Urothelium cell line (cell line): ENCODE results near the gene TMA7.

Experiments used
- DNase-seq: peaks from one replicate; pipeline ENCODE4 v3.0.0; 2011; ENCODE audit warnings: low spot score, mixed read lengths
- FAIRE-seq: peaks from 2 replicates; lab custom pipeline; 2011; peaks lifted over from hg19 to GRCh38; lab: Jason Lieb, UNC

Gene TMA7

DNA sequence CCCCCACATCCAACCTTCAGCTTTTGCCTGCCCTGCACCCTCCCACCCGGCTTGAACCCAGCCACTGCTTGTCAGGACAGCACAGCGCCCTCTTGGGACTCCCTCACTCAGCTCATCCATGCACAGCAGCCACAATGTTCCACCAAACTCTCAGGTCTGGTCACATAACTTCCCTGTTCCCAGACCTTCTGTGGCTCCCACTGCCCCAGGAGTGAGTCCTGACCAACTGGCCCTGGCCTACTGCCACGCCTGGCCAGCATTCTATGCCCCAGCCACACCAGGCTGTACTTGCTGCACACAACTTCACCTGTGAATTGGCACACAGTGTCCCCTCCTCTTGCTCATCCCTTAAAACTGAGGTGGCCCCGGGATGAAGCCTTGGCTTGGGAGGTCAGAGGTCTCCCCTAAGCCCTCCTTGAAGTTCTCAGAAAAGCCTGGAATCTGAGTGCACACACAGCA, 31.2 kb upstream of the TMA7 start:
- FAIRE-seq: no peak
- DNase-seq: no peak

DNA sequence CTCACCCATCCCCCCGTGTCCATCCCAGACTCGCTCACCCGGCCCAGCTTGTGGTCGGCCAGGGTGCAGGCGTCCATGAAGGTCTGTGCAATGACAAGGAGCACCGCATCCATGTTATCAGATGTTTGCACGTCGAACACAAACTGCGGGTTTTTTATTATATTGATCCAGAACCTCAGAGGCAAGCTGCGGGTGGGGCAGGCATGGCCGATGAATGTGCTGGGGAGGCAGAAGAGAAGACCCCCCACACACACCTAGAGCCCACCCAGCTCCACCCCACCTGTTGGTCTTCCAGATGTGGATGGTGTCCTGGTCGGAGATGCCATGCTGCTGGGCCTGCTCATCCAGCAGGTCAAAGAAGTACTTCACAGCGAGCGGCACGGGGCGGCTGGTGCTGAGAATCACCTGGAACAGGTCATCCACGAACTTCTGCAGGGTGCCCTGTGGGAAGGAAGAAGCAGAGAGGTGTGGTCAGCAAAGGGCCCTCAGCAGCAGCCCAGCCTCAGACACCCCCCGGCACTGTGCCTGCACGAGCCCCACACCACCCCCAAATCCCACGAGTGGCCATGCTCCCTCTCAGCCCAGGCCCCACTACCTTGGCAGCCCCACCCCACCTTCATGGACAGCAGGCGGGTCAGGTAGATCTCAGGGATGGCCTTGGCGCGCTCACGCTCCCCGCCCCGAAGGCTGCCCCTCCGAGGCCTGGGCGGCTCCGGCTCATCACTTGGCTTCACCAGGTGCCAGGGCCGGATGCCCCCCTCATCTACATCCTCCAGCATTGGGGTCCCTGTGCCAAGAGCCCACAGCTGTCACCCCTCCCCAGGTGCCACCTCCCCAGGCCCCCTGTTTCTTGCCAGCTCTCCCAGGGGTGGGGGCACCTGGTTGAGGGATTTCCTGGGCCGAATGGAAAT, 30.5 kb upstream of the TMA7 start:
- DNase-seq: no peak
- FAIRE-seq: no peak

DNA sequence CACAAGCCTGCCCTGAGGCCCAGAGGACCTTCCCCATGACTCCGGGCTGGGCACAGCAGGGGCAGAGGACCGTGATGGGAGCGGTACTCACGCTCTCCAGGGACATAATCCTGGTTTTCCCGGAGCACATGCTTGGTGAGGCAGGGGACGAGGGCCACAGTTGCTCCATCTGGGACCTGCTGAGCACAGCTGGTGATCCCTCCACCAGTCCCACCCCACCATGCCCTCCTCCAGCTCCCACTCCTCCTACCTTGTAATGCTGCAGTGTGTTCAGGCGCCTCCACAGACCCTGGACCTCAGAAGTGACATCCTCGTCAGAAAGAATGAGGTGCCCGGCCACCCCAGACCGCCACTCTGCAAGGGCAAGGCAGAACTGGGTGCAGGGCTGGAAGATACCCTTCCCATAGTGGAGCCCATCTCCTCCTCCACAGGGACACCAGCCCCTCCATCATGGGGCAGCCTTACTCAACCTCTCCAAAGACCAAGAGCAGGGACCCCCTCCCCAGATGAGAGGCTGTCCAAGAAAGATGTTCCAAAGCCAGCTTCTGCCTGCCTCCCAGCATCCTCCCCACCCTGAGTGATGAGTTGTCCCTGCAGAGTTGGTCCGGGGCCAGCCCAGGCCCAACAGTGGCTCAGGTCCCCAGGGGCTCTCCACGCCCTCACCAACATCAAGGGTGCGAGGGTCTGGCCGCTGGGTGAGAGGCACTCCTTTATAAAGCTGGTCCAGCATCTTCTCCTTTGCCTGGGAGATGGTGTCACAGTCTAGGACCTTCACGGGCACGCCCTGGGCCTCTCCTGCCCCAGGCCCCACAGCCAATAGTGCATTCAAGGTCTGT, 29.6 kb upstream of the TMA7 start:
- DNase-seq (no peak), FAIRE-seq (no peak)

DNA sequence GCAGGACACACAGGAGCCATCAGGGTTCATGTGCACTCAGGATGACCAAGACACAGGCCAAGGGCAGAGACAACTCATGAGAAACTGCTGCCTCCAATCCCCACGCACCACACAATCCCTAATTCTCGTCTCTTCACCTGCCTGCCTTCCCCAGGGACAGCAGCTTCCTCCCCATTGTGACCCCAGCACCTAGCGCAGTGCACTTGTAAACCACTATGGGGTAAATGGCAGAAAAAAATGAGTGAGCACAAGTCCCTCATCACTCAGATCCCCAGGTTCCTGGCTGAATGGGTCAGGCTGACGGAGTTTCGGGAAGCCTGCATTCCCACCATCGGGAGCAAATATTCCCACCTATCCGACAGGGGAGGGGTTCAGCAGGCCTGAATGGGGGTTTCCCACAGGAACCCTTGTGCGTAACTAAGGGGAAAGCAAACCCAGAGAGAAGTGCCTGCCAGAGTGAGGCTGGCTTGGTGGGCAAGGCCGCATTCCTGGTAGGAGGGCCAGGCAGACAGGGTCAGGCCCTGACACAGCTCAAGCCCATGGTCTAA, 28.9 kb upstream of the TMA7 start:
- DNase-seq (no peak), FAIRE-seq (no peak)

DNA sequence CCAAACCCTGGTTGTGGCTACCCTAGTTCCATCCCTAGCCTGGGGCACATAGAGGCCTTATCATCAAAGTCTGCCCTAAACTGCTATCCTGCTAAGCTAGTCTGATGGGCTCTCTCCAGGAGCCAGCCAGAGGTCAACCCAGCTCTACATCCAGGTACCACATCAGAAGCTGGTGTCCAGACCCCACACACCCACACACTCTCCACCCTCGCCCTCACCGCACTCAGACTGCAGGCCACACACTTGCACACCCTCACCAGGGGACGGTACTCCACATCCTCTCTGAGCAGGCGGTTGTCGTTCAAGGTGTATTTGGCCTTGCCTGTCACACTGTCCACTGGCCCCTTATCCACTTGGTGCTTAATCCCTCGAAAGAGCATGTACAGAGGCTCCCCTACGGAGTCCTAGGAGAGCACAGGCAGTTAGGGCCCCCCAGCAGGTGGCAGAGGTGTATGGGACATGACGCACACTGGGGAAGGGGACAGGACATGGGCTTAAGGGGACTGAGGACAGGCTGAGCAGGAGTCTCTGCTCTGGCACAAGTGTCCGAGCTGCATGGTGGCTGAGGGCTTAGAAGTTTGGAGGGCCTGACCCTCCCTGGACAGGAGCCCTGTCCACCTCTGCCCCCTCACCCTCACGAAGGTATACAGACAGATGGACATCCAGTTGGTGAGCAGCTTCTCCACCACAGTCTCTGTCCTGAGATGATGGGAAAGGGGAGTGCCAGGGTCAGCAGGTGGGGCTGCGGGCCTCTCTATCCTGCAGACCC, 28.3 kb upstream of the TMA7 start:
- no peak for FAIRE-seq

DNA sequence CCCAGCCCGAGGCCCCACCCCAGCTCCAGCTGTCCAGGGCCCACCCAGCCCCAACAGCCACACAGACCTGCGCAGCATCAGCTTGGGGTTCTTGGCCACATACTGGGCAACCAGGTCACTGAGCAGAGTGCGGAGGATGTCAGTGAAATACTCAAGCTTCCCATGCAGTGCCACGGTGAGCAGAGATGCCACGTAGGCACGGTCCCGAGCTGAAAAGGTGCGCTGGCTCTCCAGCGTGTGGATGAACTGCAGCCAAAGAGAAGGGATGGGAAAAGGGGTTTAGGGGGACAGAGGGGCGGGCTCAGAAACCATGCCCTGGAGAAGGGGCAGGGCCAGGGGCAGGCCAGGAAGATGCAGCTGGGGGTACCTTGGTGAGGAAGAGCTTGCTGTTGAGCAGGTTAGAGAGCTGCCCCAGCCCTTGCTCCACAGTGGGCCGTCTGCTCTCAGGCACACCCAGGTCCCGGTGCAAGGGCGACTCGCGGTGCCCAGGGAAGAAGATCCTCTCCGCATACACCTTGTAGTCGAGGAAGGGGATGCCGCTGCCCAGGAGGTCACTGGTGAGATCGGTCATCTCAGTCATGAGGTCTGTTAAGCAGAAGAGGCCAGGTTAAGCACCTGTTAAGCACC, 27.6 kb upstream of the TMA7 start:
- no peak for FAIRE-seq
- DNase-seq: no peak

More for the DNA sequence above, 28.3 kb upstream of the TMA7 start:
- DNase-seq: no peak

DNA sequence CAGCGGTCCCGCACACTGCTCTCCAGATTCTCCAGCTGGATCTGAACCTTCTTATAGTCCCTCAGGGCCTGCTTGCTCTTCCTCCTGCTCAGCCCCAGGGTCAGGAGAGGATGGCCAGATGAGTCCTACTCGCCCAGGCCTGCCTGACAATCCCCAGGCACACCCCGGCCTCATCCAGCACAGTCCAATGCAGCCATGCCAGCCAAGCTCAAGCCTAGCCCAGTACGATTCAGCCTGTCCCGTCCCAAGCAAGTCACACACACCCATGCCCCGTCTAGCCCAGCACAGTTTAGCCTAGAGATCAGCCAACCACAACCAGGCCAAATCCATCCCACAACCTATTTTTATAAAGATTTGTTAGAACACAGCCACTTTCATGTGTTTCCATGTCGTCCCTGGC, 27.0 kb upstream of the TMA7 start:
- FAIRE-seq (peak; percentile 58), DNase-seq (no peak)

DNA sequence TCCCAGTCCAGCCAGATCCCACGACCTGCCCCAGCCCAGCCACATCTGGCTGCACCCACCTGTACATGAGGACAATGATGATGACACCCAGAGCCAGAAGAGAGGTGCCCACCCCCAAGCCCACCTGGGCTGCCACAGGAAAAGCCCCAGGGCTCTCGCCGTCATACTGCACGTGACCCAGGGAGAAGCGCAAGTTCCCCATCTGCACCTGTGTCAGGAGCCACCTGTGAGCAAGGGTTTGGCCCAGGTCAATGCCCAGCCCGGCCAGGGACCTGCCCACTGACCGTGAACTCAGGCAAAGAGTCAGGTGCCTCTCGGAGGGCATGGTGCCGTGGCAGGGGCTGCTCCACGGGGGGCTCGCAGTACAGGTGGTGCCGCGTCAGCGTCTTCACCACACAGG, 26.4 kb upstream of the TMA7 start:
- FAIRE-seq (no peak), DNase-seq (no peak)

DNA sequence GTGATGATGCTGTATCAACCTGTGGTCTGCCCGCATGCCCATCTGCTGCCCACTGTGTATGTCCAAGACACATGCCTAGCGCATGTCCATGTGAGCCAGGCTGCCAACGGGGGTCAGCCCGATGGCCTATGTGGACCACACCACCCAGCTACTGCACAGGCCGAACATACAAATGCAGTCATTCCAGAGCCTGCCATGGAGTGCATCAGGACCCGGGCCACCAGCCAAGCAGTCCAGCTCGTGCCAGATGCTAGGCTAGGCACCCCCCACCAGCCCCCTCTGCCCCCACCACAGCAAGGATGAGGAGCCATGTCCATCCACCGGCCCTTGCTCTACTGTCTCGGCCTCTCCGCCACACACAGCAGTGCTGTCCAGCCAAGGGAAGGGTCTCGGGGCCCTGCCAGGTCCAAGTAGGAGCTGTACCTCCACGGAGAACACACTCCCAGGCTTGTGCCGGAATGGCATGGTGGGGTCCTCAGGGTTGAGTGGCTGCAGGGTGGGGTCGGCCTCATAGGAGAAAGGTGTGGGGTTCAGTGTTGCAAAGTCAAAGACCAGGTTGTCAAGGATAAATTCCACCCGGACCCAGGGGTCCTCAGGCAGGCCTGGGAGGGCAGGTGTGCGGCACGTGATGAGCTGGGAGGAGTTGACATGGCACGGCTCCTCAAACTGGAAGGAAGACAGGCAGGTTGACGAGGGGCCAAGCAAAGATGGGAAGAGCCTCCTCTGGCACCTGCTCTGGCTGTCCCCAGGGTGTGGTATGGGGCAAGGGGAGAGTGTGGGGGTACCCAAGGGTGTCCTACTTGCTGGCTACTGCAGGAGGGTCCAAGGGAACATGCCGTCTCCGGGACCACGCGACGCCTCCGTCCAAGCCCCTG, 25.4 kb upstream of the TMA7 start:
- FAIRE-seq: no peak
- DNase-seq: no peak

DNA sequence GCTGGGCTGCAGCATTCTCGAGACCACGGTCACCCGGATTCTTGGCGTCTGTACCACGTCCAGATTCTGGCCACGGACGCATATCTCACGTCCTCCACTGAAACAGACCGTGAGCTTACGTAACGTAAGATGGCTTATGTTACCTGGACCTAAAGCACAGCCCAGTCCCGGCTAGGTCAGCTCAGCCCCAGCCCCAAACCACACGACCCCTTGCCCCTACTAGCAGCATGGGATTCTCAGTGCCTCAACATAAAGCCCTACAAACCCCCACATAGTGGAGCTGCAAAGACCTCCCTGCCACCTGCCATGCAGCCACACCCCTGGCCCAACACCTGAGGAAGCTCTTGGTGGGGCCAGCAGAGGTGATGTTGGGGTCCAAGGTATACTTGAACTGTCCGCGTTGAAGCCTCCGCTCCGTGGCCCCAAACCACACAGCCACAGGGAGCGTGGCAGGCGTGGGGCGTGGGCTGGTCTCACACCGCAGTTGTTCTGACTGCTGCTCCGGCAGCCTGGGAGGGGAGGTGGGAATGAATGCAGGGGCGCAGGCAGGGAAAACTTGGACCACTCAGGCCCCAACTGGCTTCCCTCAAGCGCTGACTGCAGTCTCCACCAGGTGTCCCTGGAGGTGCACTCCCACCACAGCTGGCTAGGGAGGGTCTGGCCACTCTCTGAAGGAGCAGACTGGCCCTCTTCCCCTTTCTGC, 24.7 kb upstream of the TMA7 start:
- DNase-seq (no peak), FAIRE-seq (no peak)

DNA sequence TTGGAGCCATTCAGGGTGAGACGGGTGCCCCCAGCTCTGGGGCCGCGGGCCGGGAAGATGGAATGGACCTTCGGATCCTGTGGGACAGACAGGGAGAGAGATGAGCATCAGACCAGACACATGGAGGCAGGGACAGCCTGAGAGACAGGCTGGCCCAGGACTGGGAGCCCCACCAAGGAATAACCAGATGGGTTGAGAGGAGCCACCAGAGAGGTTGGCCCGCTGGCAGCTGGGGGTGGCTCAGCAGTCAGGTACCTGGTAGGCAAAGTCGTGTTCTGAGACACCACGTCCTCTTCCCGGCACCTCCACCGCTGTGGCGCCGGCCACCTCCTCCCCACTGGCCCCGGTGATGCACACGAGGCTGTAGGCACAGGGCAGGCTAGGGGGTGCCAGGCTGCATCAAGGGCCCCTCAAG, 24.0 kb upstream of the TMA7 start:
- no peak for DNase-seq
- FAIRE-seq: no peak

DNA sequence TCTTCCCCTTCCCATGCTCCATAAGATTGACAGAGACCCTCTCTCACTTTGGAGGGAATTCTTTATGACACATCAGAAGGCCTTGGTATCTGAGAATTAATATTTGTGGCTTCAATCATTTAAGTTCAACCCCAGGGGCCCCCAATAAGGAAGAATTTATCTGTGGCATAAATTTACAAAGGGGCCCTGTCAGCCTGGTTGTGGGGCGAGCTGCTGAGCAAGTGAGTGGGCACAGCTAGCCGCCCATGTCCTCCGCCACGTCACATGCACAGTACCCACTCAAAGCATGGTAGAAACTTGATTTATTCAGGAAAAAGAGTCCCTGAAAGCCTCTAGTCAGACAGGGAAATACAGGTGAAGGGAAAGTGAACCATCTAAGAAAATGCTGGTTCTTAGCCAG, 23.5 kb upstream of the TMA7 start:
- DNase-seq (no peak), FAIRE-seq (no peak)

DNA sequence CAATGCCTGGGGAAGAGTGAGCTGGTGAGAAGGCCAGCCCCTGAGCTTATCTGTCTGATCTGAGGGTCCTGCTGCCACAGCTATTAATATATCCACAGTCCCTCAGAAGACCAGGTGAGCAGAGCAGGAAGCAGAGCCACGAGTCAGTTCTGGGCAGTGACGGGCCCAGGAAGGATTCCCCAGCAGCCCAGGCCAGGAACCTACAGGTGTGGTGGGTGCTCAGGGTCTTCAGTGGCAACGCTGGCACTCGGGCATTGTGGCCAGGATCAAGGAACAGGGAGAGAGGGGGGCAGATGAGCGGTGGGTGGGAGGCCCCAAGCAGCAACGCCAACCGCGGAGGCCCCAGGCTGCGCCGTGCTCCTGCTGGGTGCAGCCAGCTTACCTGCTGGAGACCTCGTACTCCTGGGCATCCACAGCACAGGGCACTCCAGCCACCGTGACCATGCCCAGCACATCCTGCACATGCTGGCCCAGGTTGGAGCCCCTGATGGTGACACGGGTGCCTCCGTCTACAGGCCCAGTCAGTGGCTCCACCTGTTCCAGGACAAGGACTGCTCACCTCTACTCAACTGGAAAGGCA, 22.4 kb upstream of the TMA7 start:
- FAIRE-seq: no peak
- DNase-seq: no peak

DNA sequence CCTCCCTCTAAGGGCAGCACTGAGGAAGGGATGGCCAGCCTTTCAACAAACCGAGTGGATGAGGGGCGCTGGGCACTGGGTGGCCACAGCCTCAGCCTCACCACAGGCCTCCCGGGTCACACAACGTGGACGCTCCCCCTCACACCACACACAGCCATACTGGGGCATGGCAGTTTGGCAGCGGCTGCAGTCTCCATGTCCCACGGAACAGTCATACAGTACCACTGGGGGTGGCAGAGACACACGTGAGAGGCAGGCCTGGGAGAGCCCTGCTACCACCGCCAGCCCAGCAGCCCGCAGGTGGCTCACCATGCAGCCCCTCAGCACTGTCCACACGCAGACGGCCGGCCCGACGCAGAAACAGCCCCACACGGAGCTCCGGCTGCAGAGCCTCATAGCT, 21.9 kb upstream of the TMA7 start:
- FAIRE-seq (no peak), DNase-seq (no peak)

DNA sequence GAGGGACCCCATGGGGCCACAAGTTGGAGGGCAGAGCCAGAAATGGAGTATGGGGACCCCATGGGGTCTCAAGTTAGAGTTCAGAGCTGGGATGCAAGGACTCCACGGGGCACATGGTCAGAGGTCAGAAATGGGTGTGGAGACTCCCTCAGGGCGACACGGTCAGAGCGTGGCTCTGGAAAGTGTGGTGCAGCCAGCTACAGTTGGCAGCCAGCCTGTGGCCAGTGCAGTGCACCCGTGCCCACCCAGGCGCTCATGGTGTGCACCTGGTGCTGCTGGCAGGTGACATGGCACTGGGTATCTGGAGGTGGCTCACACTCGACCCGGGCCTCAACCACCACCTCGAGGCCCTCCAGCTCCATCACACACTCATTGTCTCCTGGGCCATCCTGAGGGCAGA, 21.4 kb upstream of the TMA7 start:
- FAIRE-seq (no peak), DNase-seq (no peak)

DNA sequence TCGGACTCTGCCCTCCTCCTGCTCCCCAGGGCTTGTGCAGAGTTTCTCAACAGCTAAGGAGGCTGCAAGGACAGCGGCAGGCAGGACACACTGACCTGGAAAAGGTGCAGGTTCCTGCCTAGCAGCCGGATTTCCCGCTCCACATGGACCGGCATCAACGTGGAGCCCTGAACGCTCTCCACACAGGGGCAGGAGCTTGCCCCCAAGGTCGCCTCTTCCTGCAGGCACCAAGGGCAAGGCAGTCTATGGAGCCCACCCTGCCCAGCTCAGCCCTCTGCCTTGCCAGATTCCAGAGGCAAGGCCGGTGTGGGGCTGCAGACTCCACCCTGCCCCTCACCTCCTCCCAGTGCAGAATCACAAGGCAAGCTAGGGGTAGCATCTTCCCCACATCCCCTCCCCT, 20.9 kb upstream of the TMA7 start:
- FAIRE-seq (no peak), DNase-seq (no peak)

DNA sequence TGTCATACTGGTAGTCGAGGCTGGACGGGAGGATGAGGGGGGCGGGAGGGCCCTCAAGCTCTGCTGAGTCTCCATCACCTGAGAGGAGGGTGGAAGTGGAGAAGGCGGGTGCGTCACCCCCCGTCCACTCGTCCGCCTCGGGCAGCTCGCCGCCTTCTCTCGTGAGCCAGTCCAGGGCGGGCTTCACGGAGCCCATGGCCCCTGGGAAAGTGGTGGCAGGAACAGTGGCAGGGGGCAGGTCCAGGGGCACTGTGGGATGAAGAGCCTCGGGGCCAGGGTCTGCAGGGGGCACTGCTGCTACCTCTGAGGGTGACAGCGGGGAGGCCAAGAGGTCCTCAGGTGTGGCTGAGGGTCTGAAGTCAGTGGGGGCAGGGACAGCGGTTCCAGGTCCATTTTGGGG, 20.5 kb upstream of the TMA7 start:
- FAIRE-seq: no peak

DNA sequence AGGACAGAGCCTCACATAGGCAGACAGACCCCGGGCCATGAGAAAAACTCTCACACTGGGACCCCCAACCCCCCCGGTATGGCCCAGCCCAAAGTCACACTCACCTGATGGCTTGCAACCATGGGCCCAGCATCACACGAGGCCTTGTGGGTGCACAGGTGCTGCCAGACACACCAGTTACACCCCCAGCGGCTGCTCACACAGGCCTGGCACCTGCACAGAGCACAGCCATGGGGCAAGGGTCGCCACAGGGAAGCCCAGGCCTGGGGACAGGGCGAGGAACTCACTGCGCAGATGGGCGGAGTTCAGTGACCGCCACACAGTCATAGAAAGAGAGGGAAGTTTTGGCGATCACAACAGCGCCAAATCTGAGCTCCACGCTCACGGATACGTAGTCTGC, 19.5 kb upstream of the TMA7 start:
- no peak for DNase-seq
- FAIRE-seq: no peak

More for the DNA sequence above, 20.5 kb upstream of the TMA7 start:
- no peak for DNase-seq
